OCI-LY1 (cell line): ENCODE measurements around the gene PSMG4.

Experiments
- CTCF ChIP-seq: fragments of 200-600 bp; sonication (generic), shearing (Covaris generic); IDR thresholded peaks from 2 replicates; pipeline ENCODE4 v1.5.1; 2017; ENCODE audit warnings: mild to moderate bottlenecking, antibody characterized with exemption, low read length, moderate library complexity, mixed read lengths
- EZH2 ChIP-seq: fragments of 200-600 bp; sonication (generic), shearing (Covaris generic); IDR thresholded peaks from 2 replicates; pipeline ENCODE4 v1.8.0; 2017; ENCODE audit warnings: borderline replicate concordance, mixed run types, mild to moderate bottlenecking, antibody characterized with exemption, low read length, moderate library complexity, mixed read lengths

GRCh38 chr6:3245216-3245615 is 13.5 kb upstream of the PSMG4 start:
- TF ChIP-seq CTCF (no peak), EZH2 (no peak)
